ENCODE measurements around the gene NR1D2. TPM values are rescaled to one million over a fixed set of nuclear protein-coding genes. Genes with fewer than 3 reads are reported as not detected.

Gene NR1D2
- total RNA-seq, 1 donor from 2014 or later: 19.4 TPM

DNA sequence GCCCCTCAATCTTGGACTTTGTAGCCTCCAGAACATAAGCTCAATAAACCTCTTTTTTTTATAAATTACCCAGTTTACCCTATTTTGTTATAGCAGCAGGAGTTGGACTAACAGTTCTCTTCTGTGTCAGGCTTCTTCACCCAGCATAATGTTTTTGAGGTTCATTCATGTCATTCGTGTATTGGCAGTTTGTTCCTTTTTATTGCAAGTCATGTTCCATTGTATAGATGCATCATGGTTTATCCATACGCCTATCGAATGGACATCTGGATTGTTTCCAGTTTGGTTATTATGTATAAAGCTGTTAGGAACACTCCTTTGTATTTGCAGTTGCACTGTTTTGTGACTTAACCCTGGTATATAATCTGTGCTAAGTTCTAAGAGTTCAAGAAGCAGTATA is 39.8 kb downstream of the NR1D2 start:
- TF ChIP-seq POLR2AphosphoS5 (IDR thresholded peaks at IDR 0.05; ENCODE audit: insufficient read depth in 1 of 2, low read depth in 1 of 2) (no peak), POLR2A (IDR thresholded peaks at IDR 0.05) (no peak), CTCF (IDR thresholded peaks at IDR 0.05) (no peak)
- Histone ChIP-seq H3K4me3 (no peak overlapping the region), H3K27me3 (no peaks in the 10 kb centered on the region), H3K4me1 (no peaks in the 10 kb centered on the region), H3K9me3 (no peaks in the 10 kb centered on the region), H3K36me3 (no peaks in the 10 kb centered on the region), H3K27ac (no peak overlapping the region)
- intact Hi-C loops (cut with DNase I): loop anchor here (5.0 kb wide), 1 partner anchor 773 kb away; no protein-coding TSS in a partner anchor
- DNase-seq (ENCODE audit: extremely low spot score in 2 of 2): no peak

DNA sequence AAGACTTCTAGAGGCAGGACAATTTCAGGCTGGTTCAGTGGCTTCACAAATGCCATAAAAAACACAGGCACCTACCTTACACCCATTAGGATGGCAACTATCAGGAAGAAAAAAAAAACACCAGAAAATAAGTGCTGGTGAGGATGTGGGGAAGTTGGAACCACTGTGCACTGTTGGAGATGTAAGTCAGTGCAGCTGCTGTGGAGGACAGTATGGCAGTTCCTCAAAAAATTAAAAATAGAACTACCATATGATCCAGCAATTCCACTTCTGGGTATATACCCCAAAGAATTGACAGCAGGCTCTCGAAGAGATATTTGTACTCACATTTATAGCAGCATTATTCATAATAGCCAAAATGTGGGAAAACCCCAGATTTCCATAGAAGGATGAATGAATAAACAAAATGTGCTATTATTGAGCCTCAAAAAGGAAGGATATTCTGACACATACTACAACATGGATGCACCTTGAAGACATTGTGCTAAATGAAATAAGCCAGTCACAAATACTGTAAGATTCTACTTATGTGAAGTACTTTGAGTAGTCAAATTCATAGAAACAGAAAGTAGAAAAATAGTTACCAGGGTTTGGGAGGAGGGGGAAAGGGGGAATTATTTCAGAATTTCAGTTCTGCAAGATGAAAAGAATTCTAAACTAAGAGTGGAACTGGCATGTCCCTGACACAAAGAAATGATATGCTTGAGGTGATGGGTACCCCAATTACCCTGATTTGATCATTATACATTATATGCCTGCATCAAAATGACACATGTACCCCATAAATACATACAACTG is 40.9 kb downstream of the NR1D2 start:
- Histone ChIP-seq H3K27me3 (no peaks in the 10 kb centered on the region), H3K9me3 (no peaks in the 10 kb centered on the region), H3K27ac (no peak overlapping the region), H3K4me3 (no peak overlapping the region), H3K36me3 (no peaks in the 10 kb centered on the region), H3K4me1 (no peaks in the 10 kb centered on the region)
- no peak for DNase-seq (ENCODE audit: extremely low spot score in 2 of 2)
- intact Hi-C loops (cut with DNase I): loop anchor here (5.0 kb wide), 1 partner anchor 774 kb away; no protein-coding TSS in a partner anchor
- TF ChIP-seq POLR2AphosphoS5 (IDR thresholded peaks at IDR 0.05; ENCODE audit: insufficient read depth in 1 of 2, low read depth in 1 of 2) (no peak), CTCF (IDR thresholded peaks at IDR 0.05) (no peak), POLR2A (IDR thresholded peaks at IDR 0.05) (no peak)

DNA sequence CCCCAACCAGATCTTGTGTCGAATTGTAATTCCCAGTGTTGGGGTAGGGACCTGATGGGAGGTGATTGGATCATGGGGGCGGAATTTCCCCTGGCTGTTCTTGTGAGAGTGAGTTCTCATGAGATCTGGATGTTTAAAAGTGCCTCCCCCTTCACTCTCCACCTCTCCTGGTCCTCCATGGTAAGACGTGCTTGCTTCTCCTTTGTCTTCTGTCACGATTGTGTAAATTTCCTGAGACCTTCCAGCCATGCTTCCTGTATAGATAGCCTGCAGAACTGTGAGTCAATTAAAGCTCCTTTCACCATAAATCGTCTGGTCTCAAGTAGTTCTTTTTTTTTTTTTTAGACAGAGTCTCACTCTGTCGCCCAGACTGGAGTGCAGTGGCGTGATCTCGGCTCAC is 42.3 kb downstream of the NR1D2 start:
- Histone ChIP-seq H3K27ac (no peak overlapping the region), H3K4me1 (no peaks in the 10 kb centered on the region), H3K4me3 (no peak overlapping the region), H3K9me3 (no peaks in the 10 kb centered on the region), H3K36me3 (no peaks in the 10 kb centered on the region), H3K27me3 (no peaks in the 10 kb centered on the region)
- no peak for TF ChIP-seq POLR2A (IDR thresholded peaks at IDR 0.05)
- TF ChIP-seq CTCF (IDR thresholded peaks at IDR 0.05): no peak
- no peak for TF ChIP-seq POLR2AphosphoS5 (IDR thresholded peaks at IDR 0.05; ENCODE audit: insufficient read depth in 1 of 2, low read depth in 1 of 2)
- DNase-seq (ENCODE audit: extremely low spot score in 2 of 2): no peak
- intact Hi-C loops (cut with DNase I): loop anchor here (5.0 kb wide), 1 partner anchor 775 kb away; no protein-coding TSS in a partner anchor

- Histone ChIP-seq H3K27ac (no peak overlapping the region), H3K27me3 (no peaks in the 10 kb centered on the region), H3K4me3 (no peak overlapping the region), H3K36me3 (no peaks in the 10 kb centered on the region), H3K4me1 (no peaks in the 10 kb centered on the region), H3K9me3 (no peaks in the 10 kb centered on the region)
- TF ChIP-seq POLR2A (IDR thresholded peaks at IDR 0.05) (no peak), CTCF (IDR thresholded peaks at IDR 0.05) (no peak), POLR2AphosphoS5 (IDR thresholded peaks at IDR 0.05; ENCODE audit: insufficient read depth in 1 of 2, low read depth in 1 of 2) (no peak)
- intact Hi-C loops (cut with DNase I): loop anchor here (10.0 kb wide), 1 partner anchor 694 kb away; no protein-coding TSS in a partner anchor
- no peak for DNase-seq (ENCODE audit: extremely low spot score in 2 of 2)
Observed at GRCh38 chr3:23991306-23991682, 46.2 kb downstream of the NR1D2 start.

Data from vagina (tissue), 2 donors.